ENCODE measurements around the gene DACT2. TPM values are rescaled to one million over a fixed set of nuclear protein-coding genes. Genes with fewer than 3 reads are reported as not detected.

DACT2 gene
- total RNA-seq, 2 donors from 2014 or later: 16.6 to 39.9 TPM

DNA sequence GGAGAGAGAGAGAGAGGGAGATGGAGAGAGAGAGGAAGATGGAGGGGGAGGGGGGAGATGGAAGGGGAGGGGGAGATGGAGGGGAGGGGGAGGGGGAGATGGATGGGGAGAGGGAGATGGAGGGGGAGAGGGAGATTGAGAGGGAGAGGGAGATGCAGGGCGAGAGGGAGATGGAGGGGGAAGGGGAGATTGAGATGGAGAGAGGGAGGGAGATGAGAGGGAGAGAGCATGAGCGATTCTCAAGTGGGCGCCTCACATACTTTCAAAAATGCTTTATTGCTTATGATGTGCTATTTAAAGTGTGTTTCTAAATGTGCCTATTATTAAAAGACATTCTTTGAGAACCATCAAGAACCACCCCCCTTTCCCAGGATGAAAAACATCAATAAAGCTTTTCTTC is 43.7 kb upstream of the DACT2 start:
- Histone ChIP-seq H3K27me3 (ENCODE audit: control insufficient read depth, insufficient read depth, low read length, poor library complexity, severe bottlenecking) (no peaks in the 10 kb centered on the region), H3K4me3 (ENCODE audit: low read length) (no peak overlapping the region), H3K4me1 (ENCODE audit: control insufficient read depth, insufficient read depth, low read length) (no peaks in the 10 kb centered on the region), H3K9me3 (ENCODE audit: control insufficient read depth, low read length) (peaks cover 24% of the 10 kb centered on the region), H3K27ac (ENCODE audit: low read depth, low read length) (no peak overlapping the region), H3K9ac (ENCODE audit: extremely low read depth, low read length, poor library complexity, severe bottlenecking) (no peak overlapping the region), H3K36me3 (ENCODE audit: control insufficient read depth, insufficient read depth, low read length) (no peaks in the 10 kb centered on the region)
- Mint-ChIP-seq H3K4me1 (peaks cover 7% of the 10 kb centered on the region), H3K9me3 (peaks cover 32% of the 10 kb centered on the region), H3K27me3 (ENCODE audit: insufficient read depth) (peaks cover 2% of the 10 kb centered on the region), H3K36me3 (ENCODE audit: low read depth) (peaks cover 5% of the 10 kb centered on the region), H3K27ac (no peak overlapping the region), H3K4me3 (no peak overlapping the region)
- DNase-seq: no peak
- TF ChIP-seq CTCF (conservative IDR thresholded peaks at IDR 0.05): no peak
- WGBS, 2 experiments (ENCODE audit: insufficient coverage in 1 of 2, insufficient read length in 1 of 2): 100% methylated on average over 1 to 2 of the region's 3 CpGs

GRCh38 chr6:168362276-168362990 is 42.9 kb upstream of the DACT2 start:
- TF ChIP-seq CTCF (conservative IDR thresholded peaks at IDR 0.05): no peak
- H3K9me3 ChIP-seq (ENCODE audit: control insufficient read depth, low read length): peaks cover 24% of the 10 kb centered on the region
- H3K27ac Mint-ChIP-seq: no peak overlapping the region
- peaks cover 32% of the 10 kb centered on the region for H3K9me3 Mint-ChIP-seq
- WGBS, 2 experiments (ENCODE audit: insufficient coverage in 1 of 2, insufficient read length in 1 of 2): 86 to 91% methylated on average over 4 to 10 of the region's 10 CpGs
- no peak for DNase-seq
- H3K36me3 ChIP-seq (ENCODE audit: control insufficient read depth, insufficient read depth, low read length): no peaks in the 10 kb centered on the region
- H3K4me1 Mint-ChIP-seq: peaks cover 7% of the 10 kb centered on the region
- peaks cover 5% of the 10 kb centered on the region for H3K36me3 Mint-ChIP-seq (ENCODE audit: low read depth)
- no peak overlapping the region for H3K4me3 ChIP-seq (ENCODE audit: low read length)
- no peak overlapping the region for H3K4me3 Mint-ChIP-seq
- H3K4me1 ChIP-seq (ENCODE audit: control insufficient read depth, insufficient read depth, low read length): no peaks in the 10 kb centered on the region
- peaks cover 2% of the 10 kb centered on the region for H3K27me3 Mint-ChIP-seq (ENCODE audit: insufficient read depth)
- H3K27ac ChIP-seq (ENCODE audit: low read depth, low read length): no peak overlapping the region
- H3K9ac ChIP-seq (ENCODE audit: extremely low read depth, low read length, poor library complexity, severe bottlenecking): no peak overlapping the region
- H3K27me3 ChIP-seq (ENCODE audit: control insufficient read depth, insufficient read depth, low read length, poor library complexity, severe bottlenecking): no peaks in the 10 kb centered on the region

GRCh38 chr6:168361766-168362165 is 42.2 kb upstream of the DACT2 start:
- peaks cover 32% of the 10 kb centered on the region for H3K9me3 Mint-ChIP-seq
- no peak overlapping the region for H3K4me3 Mint-ChIP-seq

More at GRCh38 chr6:168361766-168362165, 42.2 kb upstream of the DACT2 start:
- peaks cover 24% of the 10 kb centered on the region for H3K9me3 ChIP-seq (ENCODE audit: control insufficient read depth, low read length)
- no peaks in the 10 kb centered on the region for H3K36me3 ChIP-seq (ENCODE audit: control insufficient read depth, insufficient read depth, low read length)
- H3K9ac ChIP-seq (ENCODE audit: extremely low read depth, low read length, poor library complexity, severe bottlenecking): no peak overlapping the region
- no peak for TF ChIP-seq CTCF (conservative IDR thresholded peaks at IDR 0.05)
- Mint-ChIP-seq H3K27me3 (ENCODE audit: insufficient read depth) (peaks cover 2% of the 10 kb centered on the region), H3K27ac (no peak overlapping the region), H3K4me1 (peaks cover 7% of the 10 kb centered on the region), H3K36me3 (ENCODE audit: low read depth) (peaks cover 5% of the 10 kb centered on the region)
- H3K4me3 ChIP-seq (ENCODE audit: low read length): no peak overlapping the region
- WGBS, 2 experiments (ENCODE audit: insufficient coverage in 1 of 2, insufficient read length in 1 of 2): 92 to 98% methylated on average over 8 to 9 of the region's 9 CpGs
- H3K27ac ChIP-seq (ENCODE audit: low read depth, low read length): no peak overlapping the region
- no peaks in the 10 kb centered on the region for H3K4me1 ChIP-seq (ENCODE audit: control insufficient read depth, insufficient read depth, low read length)
- DNase-seq: no peak
- no peaks in the 10 kb centered on the region for H3K27me3 ChIP-seq (ENCODE audit: control insufficient read depth, insufficient read depth, low read length, poor library complexity, severe bottlenecking)

Measured in endodermal cell (in vitro differentiated cells).